ENCODE results near the gene NNT.
"Not testable (repeated sequence)": the region's sequence is repeated elsewhere in the genome, so short reads cannot be mapped to it uniquely, and the experiment has no call there.

NNT gene

GRCh38 chr5:43676083-43676840 lies 73.3 kb downstream of the NNT start:
- DNase-seq, result no peak

- DNase-seq, result no peak
Measured at GRCh38 chr5:43677253-43677652, 74.3 kb downstream of the NNT start.

- DNase-seq, result no peak
Measured at GRCh38 chr5:43679214-43679613, 76.2 kb downstream of the NNT start.

- DNase-seq, result peak; percentile 84
Measured at GRCh38 chr5:43680286-43680685, 77.3 kb downstream of the NNT start.

GRCh38 chr5:43683884-43684471 lies 81.0 kb downstream of the NNT start:
- DNase-seq, result no peak

- no peak for DNase-seq
Measured at GRCh38 chr5:43685252-43685950, 82.4 kb downstream of the NNT start.

- no peak for DNase-seq
Measured at GRCh38 chr5:43687275-43687674, 84.3 kb downstream of the NNT start.

- DNase-seq, result no peak
Measured at GRCh38 chr5:43691275-43691674, 88.3 kb downstream of the NNT start.

GRCh38 chr5:43691893-43692292 lies 88.9 kb downstream of the NNT start:
- DNase-seq, result no peak

- DNase-seq, result no peak
Measured at GRCh38 chr5:43693411-43693810, 90.4 kb downstream of the NNT start.

- no peak for DNase-seq
Measured at GRCh38 chr5:43694027-43694426, 91.0 kb downstream of the NNT start.

GRCh38 chr5:43696444-43696843 lies 93.5 kb downstream of the NNT start:
- DNase-seq, result not testable (repeated sequence)

- DNase-seq, result no peak
Measured at GRCh38 chr5:43699910-43700309, 96.9 kb downstream of the NNT start.

GRCh38 chr5:43700601-43701000 lies 97.6 kb downstream of the NNT start:
- DNase-seq, result no peak

- DNase-seq, result no peak
Measured at GRCh38 chr5:43701227-43701626, 98.2 kb downstream of the NNT start.

GRCh38 chr5:43702293-43702692 lies 99.3 kb downstream of the NNT start:
- DNase-seq, result no peak

- peak; percentile 94 for DNase-seq
Measured at GRCh38 chr5:43702815-43703214, 99.8 kb downstream of the NNT start.

- DNase-seq, result no peak
Measured at GRCh38 chr5:43704243-43704642, 101.3 kb downstream of the NNT start.

GRCh38 chr5:43706576-43706975 lies 103.6 kb downstream of the NNT start:
- not testable (repeated sequence) for DNase-seq

- DNase-seq, result no peak
Measured at GRCh38 chr5:43711496-43711895, 108.5 kb downstream of the NNT start.

GRCh38 chr5:43712081-43712480 lies 109.1 kb downstream of the NNT start:
- DNase-seq, result no peak

- DNase-seq, result not testable (repeated sequence)
Measured at GRCh38 chr5:43719783-43720182, 116.8 kb downstream of the NNT start.

GRCh38 chr5:43728581-43728980 lies 125.6 kb downstream of the NNT start:
- no peak for DNase-seq

GRCh38 chr5:43729846-43730478 lies 127.0 kb downstream of the NNT start:
- peak; percentile 18 for DNase-seq

All from NCI-H1694 (cell line).